Measurements from ENCODE around the gene NDUFA13.

The NDUFA13 gene

GRCh38 chr19:19553670-19554069, 37.6 kb downstream of the NDUFA13 start:
- no peak for DNase-seq (ENCODE audit: extremely low read depth, low read depth)
- TF ChIP-seq CTCF (IDR thresholded peaks at IDR 0.05; ENCODE audit: low read depth, low read length) = no peak

GRCh38 chr19:19554074-19555023, 38.3 kb downstream of the NDUFA13 start:
- no peak for DNase-seq (ENCODE audit: extremely low read depth, low read depth)
- TF ChIP-seq CTCF (IDR thresholded peaks at IDR 0.05; ENCODE audit: low read depth, low read length) = peak; percentile 76

GRCh38 chr19:19558055-19558454, 42.0 kb downstream of the NDUFA13 start:
- no peak for DNase-seq (ENCODE audit: extremely low read depth, low read depth)
- no peak for TF ChIP-seq CTCF (IDR thresholded peaks at IDR 0.05; ENCODE audit: low read depth, low read length)

GRCh38 chr19:19558636-19559035, 42.6 kb downstream of the NDUFA13 start:
- no peak for DNase-seq (ENCODE audit: extremely low read depth, low read depth)
- no peak for TF ChIP-seq CTCF (IDR thresholded peaks at IDR 0.05; ENCODE audit: low read depth, low read length)

GRCh38 chr19:19559931-19560330, 43.9 kb downstream of the NDUFA13 start:
- no peak for TF ChIP-seq CTCF (IDR thresholded peaks at IDR 0.05; ENCODE audit: low read depth, low read length)
- DNase-seq (ENCODE audit: extremely low read depth, low read depth) = no peak

GRCh38 chr19:19561946-19562664, 46.1 kb downstream of the NDUFA13 start:
- TF ChIP-seq CTCF (IDR thresholded peaks at IDR 0.05; ENCODE audit: low read depth, low read length) = no peak
- no peak for DNase-seq (ENCODE audit: extremely low read depth, low read depth)
